Activated B cell treated with CpG ODN at 0.5 μM for 24 hours (primary cell): ENCODE measurements around the gene COL23A1. TPM values are rescaled to one million over a fixed set of nuclear protein-coding genes. Genes with fewer than 3 reads are reported as not detected.
"Not testable (repeated sequence)": the region's sequence is repeated elsewhere in the genome, so short reads cannot be mapped to it uniquely, and the experiment has no call there.

Experiments
- ATAC-seq: fragments of 200-7000 bp; cut with Tn5 transposase; one replicate; pipeline ENCODE4 v1.10.0; 2021; ENCODE audit warnings: low read depth, mild to moderate bottlenecking, moderate library complexity
- CTCF ChIA-PET: fragments of 350-600 bp; sonication (Branson Sonifier 250); formaldehyde crosslinking; loops from one replicate; lab custom pipeline; 2021; ENCODE audit warnings: antibody characterized with exemption; lab: Charles Lee
- POLR2A ChIA-PET: fragments of 350-600 bp; sonication (Branson Sonifier 250); formaldehyde crosslinking; loops from one replicate; lab custom pipeline; 2021; ENCODE audit warnings: antibody characterized with exemption; lab: Charles Lee
- DNase-seq: peaks from one replicate; pipeline ENCODE4 v3.0.0; 2022
- H3K27ac Mint-ChIP-seq: one replicate; pipeline ENCODE4 v1.8.0; 2020; ENCODE audit warnings: mixed read lengths
- H3K27me3 Mint-ChIP-seq: one replicate; pipeline ENCODE4 v1.8.0; 2021; ENCODE audit warnings: mixed read lengths
- H3K36me3 Mint-ChIP-seq: one replicate; pipeline ENCODE4 v1.8.0; 2021; ENCODE audit warnings: low read depth, mixed read lengths
- H3K4me1 Mint-ChIP-seq: one replicate; pipeline ENCODE4 v1.8.0; 2021; ENCODE audit warnings: mixed read lengths
- H3K4me3 Mint-ChIP-seq: one replicate; pipeline ENCODE4 v1.8.0; 2020; ENCODE audit warnings: mild to moderate bottlenecking, mixed read lengths
- H3K9me3 Mint-ChIP-seq: one replicate; pipeline ENCODE4 v1.8.0; 2020; ENCODE audit warnings: mixed read lengths
- intact Hi-C: fragments of 100-400 bp; cut with micrococcal nuclease; formaldehyde crosslinking; loops from one replicate; pipeline ENCODE4 v1.15.1; 2024
- total RNA-seq: library from RNA; stranded (reverse); gene quantifications from 2 replicates; pipeline ENCODE4 v1.2.3, GENCODE V29; 2022
- TF ChIP-seq, protein P1 (sequence below): fragments of 200-600 bp; IDR thresholded peaks from one replicate; pipeline ENCODE4 v1.8.0; 2022; ENCODE audit warnings: antibody characterized with exemption, mild to moderate bottlenecking

COL23A1 gene
- total RNA-seq, 1 donor from 2014 or later: not detected

DNA sequence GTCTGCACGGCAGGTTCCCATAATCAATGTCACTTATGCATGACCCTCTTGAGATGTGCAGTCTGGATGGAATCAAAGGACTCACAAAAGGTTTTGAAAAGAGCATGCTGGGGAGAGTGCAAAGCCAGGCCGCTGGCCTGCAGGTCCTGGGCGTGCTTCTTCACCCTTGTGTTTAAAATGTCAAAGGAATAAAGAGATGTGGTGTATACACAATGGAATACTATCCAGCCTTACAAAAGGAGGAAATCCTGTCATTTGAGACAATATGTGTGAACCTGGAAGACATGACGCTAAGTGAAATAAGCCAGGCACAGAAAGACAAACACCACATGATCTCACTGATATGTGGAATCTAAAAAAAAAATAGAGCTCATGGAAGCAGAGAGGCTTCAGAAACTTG is 220.1 kb downstream of the COL23A1 start:
- H3K36me3 Mint-ChIP-seq: no peaks in the 10 kb centered on the region
- ChIA-PET POLR2A (no interaction called here), CTCF (no interaction called here)
- H3K9me3 Mint-ChIP-seq: peaks cover 5% of the 10 kb centered on the region
- no peak overlapping the region for H3K4me3 Mint-ChIP-seq
- peaks cover 8% of the 10 kb centered on the region for H3K27me3 Mint-ChIP-seq
- H3K4me1 Mint-ChIP-seq: no peaks in the 10 kb centered on the region
- TF ChIP-seq, protein P1, sequence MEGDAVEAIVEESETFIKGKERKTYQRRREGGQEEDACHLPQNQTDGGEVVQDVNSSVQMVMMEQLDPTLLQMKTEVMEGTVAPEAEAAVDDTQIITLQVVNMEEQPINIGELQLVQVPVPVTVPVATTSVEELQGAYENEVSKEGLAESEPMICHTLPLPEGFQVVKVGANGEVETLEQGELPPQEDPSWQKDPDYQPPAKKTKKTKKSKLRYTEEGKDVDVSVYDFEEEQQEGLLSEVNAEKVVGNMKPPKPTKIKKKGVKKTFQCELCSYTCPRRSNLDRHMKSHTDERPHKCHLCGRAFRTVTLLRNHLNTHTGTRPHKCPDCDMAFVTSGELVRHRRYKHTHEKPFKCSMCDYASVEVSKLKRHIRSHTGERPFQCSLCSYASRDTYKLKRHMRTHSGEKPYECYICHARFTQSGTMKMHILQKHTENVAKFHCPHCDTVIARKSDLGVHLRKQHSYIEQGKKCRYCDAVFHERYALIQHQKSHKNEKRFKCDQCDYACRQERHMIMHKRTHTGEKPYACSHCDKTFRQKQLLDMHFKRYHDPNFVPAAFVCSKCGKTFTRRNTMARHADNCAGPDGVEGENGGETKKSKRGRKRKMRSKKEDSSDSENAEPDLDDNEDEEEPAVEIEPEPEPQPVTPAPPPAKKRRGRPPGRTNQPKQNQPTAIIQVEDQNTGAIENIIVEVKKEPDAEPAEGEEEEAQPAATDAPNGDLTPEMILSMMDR: no peak
- no peak for ATAC-seq
- no peak overlapping the region for H3K27ac Mint-ChIP-seq
- intact Hi-C loops: no loop called here
- DNase-seq: no peak

DNA sequence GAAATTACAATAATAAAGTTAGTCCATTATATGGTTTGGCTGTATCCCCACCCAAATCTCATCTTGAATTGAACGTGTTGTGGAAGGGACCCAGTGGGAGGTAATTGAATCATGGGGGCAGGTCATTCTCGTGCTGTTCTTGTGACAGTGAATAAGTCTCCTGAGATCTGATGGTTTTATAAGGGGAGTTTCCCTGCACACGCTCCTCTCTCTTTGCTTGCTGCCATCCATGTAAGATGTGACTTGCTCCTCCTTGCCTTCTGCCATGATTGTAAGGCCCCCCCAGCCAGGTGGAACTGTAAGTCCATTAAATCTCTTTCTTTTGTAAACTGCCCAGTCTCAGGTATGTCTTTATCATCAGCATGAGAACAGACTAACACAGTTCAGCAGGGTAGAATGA is 220.7 kb downstream of the COL23A1 start:
- H3K27ac Mint-ChIP-seq, H3K27me3 Mint-ChIP-seq, POLR2A ChIA-PET: not testable (repeated sequence)

DNA sequence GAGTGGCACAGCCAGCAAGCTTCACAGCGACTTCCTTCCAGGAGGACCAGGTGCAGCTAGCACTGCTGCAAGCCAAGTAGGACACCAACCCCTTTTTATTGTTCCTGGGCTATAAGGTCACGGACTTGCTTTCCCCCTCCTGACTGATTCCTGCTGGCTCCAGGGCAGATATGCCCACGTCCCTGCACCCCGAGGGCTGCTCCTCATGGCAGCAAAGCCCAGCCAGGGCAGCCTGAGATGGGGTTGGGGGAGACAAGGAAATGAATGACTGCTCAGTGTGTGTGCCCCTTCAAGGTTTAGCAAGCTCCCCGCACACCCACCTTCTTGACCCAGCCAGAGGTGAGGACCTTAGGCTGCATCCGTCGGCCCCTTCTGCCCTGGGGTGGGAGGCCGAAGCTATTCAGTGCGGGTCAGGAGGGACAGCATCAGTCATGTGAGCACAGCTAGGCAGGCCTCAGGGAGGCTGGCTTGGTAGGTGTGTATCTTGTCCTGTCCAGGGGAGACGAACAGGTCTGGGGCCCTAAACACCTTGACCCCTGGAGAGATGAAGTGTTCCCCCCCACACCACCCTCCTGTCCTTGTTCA is 221.4 kb downstream of the COL23A1 start:
- peaks cover 3% of the 10 kb centered on the region for H3K27me3 Mint-ChIP-seq
- H3K36me3 Mint-ChIP-seq: no peaks in the 10 kb centered on the region
- ChIA-PET POLR2A (no interaction called here), CTCF (no interaction called here)
- DNase-seq: no peak
- H3K4me1 Mint-ChIP-seq: no peaks in the 10 kb centered on the region
- intact Hi-C loops: no loop called here
- H3K9me3 Mint-ChIP-seq: peaks cover 5% of the 10 kb centered on the region
- H3K27ac Mint-ChIP-seq: no peak overlapping the region
- no peak for ATAC-seq
- H3K4me3 Mint-ChIP-seq: no peak overlapping the region
- TF ChIP-seq, protein P1: no peak

More for the DNA sequence above, 220.7 kb downstream of the COL23A1 start:
- DNase-seq, H3K4me3 Mint-ChIP-seq, H3K36me3 Mint-ChIP-seq, ATAC-seq, H3K4me1 Mint-ChIP-seq, H3K9me3 Mint-ChIP-seq, intact Hi-C loops, CTCF ChIA-PET: not testable (repeated sequence)

DNA sequence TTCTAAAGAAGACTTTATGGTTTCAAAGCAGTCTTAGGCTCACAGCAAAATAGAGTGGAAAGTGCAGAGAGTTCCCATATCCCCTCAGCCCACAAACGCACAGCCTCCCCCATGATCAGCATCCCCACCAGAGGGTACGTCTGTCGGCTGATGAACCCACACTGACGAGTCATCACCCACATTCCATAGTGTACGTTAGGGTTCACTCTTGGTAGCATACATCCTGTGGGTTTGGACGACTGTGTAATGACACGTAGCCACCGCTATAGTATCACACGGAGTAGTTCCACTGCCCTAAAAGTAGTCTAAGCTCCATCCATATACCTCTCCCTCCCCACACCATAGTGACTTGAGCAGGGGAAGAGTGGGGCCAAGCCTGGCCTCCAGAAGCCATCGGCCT is 221.9 kb downstream of the COL23A1 start:
- TF ChIP-seq, protein P1: no peak
- ATAC-seq (no peak), DNase-seq (no peak)
- Mint-ChIP-seq H3K4me1 (no peaks in the 10 kb centered on the region), H3K27me3 (peaks cover 3% of the 10 kb centered on the region), H3K36me3 (no peaks in the 10 kb centered on the region), H3K9me3 (peaks cover 5% of the 10 kb centered on the region), H3K4me3 (no peak overlapping the region), H3K27ac (no peak overlapping the region)
- CTCF ChIA-PET: no interaction called here
- POLR2A ChIA-PET: no interaction called here
- intact Hi-C loops: no loop called here

DNA sequence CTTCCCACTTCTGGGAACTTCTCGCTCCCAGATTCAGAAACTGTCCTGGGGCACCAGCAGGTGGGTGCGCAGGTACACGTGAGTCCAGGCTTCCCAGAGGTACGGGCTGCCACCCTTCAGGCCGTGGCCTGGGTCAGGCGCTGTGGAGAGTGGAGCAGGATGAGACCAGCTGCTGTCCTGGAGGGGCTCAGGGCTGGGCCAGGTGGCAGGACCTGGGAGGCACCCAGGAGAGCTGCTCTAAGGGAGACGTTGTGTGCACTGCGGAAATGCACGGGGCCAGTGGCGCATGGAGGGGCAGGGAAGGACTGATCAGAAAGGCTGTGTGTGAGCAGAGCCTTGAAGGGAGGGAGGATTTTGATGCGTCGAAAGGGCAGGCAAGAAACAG is 222.5 kb downstream of the COL23A1 start:
- DNase-seq (no peak), ATAC-seq (no peak)
- TF ChIP-seq, protein P1: no peak
- no peaks in the 10 kb centered on the region for H3K36me3 Mint-ChIP-seq
- H3K4me1 Mint-ChIP-seq: no peaks in the 10 kb centered on the region
- H3K27ac Mint-ChIP-seq: no peak overlapping the region
- peaks cover 3% of the 10 kb centered on the region for H3K27me3 Mint-ChIP-seq
- ChIA-PET CTCF (no interaction called here), POLR2A (no interaction called here)
- peaks cover 5% of the 10 kb centered on the region for H3K9me3 Mint-ChIP-seq
- no peak overlapping the region for H3K4me3 Mint-ChIP-seq
- intact Hi-C loops: no loop called here
